OCI-LY3 (cell line): ENCODE results near the gene SLC16A5.

Source experiments
- H2AFZ ChIP-seq: fragments of 200-600, 300-600 bp; shearing (Covaris generic); 2 replicates; pipeline ENCODE4 v1.6.0; 2014; ENCODE audit warnings: antibody characterized with exemption, low read depth, low read length
- H3K27ac ChIP-seq: fragments of 200-600, 300-600 bp; sonication (generic); 2 replicates; pipeline ENCODE4 v1.5.1; 2014; ENCODE audit warnings: mild to moderate bottlenecking, low read length, moderate library complexity, mixed read lengths
- H3K27me3 ChIP-seq: fragments of 200-600, 300-600 bp; sonication (generic); 2 replicates; pipeline ENCODE4 v1.6.1; 2014; ENCODE audit warnings: low read depth, low read length, mixed read lengths
- H3K36me3 ChIP-seq: fragments of 200-600, 300-600 bp; sonication (generic); replicated peaks from 2 replicates; pipeline ENCODE3; 2014; ENCODE audit warnings: low read depth, low read length, mixed read lengths
- H3K4me1 ChIP-seq: fragments of 300-600, 200-600 bp; sonication (generic); 2 replicates; pipeline ENCODE4 v1.6.1; 2014; ENCODE audit warnings: low read length, mixed read lengths
- H3K4me2 ChIP-seq: fragments of 200-600, 300-600 bp; sonication (generic); 2 replicates; pipeline ENCODE4 v1.6.1; 2014; ENCODE audit warnings: low read length, mixed read lengths
- H3K4me3 ChIP-seq: fragments of 300-600, 200-600 bp; sonication (generic); 2 replicates; pipeline ENCODE4 v1.5.1; 2014; ENCODE audit warnings: antibody characterized with exemption, mild to moderate bottlenecking, low read length, moderate library complexity
- H3K79me2 ChIP-seq: fragments of 300-600, 200-600 bp; shearing (Covaris generic); 2 replicates; pipeline ENCODE4 v1.6.1; 2014; ENCODE audit warnings: mild to moderate bottlenecking, low read length, mixed read lengths
- H3K9ac ChIP-seq: fragments of 300-600, 200-600 bp; shearing (Covaris generic); 2 replicates; pipeline ENCODE4 v1.6.0; 2014; ENCODE audit warnings: mild to moderate bottlenecking, low read length, moderate library complexity
- H3K9me3 ChIP-seq: fragments of 200-600, 300-600 bp; shearing (Covaris generic); 2 replicates; pipeline ENCODE4 v1.6.1; 2014; ENCODE audit warnings: low read length, mixed read lengths; ENCODE audit not compliant: insufficient read depth
- H4K20me1 ChIP-seq: fragments of 200-600, 300-600 bp; sonication (generic); 2 replicates; pipeline ENCODE4 v1.6.1; 2016; ENCODE audit warnings: low read length, mixed read lengths; ENCODE audit not compliant: insufficient read depth
- EZH2phosphoT487 ChIP-seq: fragments of 200-600 bp; shearing (Covaris generic); IDR thresholded peaks from 2 replicates; pipeline ENCODE4 v1.6.1; 2018; ENCODE audit warnings: antibody characterized with exemption, mixed run types, low read depth
- TF ChIP-seq, protein P1 (sequence below): fragments of 200-600, 300-600 bp; sonication (generic); IDR thresholded peaks from 2 replicates; pipeline ENCODE4 v1.5.1; 2014; ENCODE audit warnings: antibody characterized with exemption, low read length, low read depth

SLC16A5 gene

DNA sequence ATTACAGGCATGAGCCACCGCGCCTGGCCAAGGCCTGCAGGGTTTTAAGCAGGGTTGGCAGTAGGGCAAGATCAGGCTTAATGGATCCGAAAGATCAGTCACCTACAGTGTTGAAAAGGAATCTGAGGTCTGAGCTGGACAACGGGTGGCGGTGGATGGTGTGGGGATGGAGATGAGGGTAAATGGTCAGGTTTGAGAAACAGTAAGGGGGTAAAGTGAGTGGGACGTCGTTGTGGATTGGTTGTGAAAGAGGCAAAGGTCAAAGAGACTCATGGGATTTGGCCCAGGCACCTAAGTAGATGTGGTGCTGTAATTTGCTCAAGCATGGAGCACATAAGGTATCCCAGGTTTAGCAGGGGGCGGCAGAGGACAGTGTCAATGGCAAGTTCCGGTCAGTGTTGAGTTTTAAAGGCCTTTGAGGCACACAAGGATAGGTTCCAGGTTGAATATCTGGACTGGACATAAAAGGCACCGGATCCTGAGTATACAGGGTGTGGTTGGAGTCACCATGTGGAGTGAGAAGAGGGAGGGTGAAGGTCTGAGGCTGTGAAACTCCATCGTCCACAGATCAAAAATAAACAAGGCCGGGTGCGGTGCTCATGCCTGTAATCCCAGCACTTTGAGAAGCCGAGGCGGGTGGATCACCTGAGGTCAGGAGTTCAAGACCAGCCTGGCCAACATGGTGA lies 1.1 kb upstream of the SLC16A5 start:
- Histone ChIP-seq H3K79me2 (no peaks in the 10 kb centered on the region), H2AFZ (no peak overlapping the region), H3K27me3 (peaks cover 5% of the 10 kb centered on the region; the same call in 1 of the 2 replicates), H3K4me3 (no peak overlapping the region), H3K36me3 (no peaks in the 10 kb centered on the region), H3K4me2 (no peak overlapping the region), H3K9ac (no peak overlapping the region), H3K4me1 (peaks cover 11% of the 10 kb centered on the region; the same call in 1 of the 2 replicates), H3K9me3 (no peaks in the 10 kb centered on the region), H4K20me1 (no peaks in the 10 kb centered on the region), H3K27ac (no peak overlapping the region)
- TF ChIP-seq EZH2phosphoT487: no peak
- TF ChIP-seq, protein P1, sequence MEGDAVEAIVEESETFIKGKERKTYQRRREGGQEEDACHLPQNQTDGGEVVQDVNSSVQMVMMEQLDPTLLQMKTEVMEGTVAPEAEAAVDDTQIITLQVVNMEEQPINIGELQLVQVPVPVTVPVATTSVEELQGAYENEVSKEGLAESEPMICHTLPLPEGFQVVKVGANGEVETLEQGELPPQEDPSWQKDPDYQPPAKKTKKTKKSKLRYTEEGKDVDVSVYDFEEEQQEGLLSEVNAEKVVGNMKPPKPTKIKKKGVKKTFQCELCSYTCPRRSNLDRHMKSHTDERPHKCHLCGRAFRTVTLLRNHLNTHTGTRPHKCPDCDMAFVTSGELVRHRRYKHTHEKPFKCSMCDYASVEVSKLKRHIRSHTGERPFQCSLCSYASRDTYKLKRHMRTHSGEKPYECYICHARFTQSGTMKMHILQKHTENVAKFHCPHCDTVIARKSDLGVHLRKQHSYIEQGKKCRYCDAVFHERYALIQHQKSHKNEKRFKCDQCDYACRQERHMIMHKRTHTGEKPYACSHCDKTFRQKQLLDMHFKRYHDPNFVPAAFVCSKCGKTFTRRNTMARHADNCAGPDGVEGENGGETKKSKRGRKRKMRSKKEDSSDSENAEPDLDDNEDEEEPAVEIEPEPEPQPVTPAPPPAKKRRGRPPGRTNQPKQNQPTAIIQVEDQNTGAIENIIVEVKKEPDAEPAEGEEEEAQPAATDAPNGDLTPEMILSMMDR: no peak

DNA sequence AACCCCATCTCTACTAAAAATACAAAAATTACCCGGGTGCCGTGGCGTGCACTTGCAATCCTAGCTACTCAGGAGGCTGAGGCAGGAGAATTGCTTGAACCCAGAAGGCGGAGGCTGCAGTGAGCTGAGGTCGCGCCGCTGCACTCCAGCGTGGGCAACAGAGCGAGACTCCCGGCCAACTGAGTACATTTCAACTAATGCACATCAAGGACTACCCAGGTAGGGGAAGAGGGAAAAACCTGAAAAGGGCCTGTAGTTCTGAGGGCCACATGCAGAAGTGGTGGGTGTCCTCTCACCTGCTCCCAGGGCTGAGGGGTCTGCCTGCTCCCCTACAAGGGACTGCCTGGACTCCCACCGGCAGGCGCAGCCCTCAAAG lies 584 bp upstream of the SLC16A5 start:
- TF ChIP-seq EZH2phosphoT487: no peak
- TF ChIP-seq, protein P1: no peak
- Histone ChIP-seq H3K27ac (no peak overlapping the region), H2AFZ (peak overlapping the region; percentile 89), H3K4me3 (peak overlapping the region; percentile 83), H3K9me3 (no peaks in the 10 kb centered on the region), H3K27me3 (peaks cover 4% of the 10 kb centered on the region; the same call in 1 of the 2 replicates), H3K9ac (peak overlapping the region; percentile 71; the same call in 1 of the 2 replicates), H3K79me2 (no peaks in the 10 kb centered on the region), H3K4me2 (peak overlapping the region; percentile 88), H3K36me3 (no peaks in the 10 kb centered on the region), H4K20me1 (no peaks in the 10 kb centered on the region), H3K4me1 (peaks cover 11% of the 10 kb centered on the region; the same call in 1 of the 2 replicates)

DNA sequence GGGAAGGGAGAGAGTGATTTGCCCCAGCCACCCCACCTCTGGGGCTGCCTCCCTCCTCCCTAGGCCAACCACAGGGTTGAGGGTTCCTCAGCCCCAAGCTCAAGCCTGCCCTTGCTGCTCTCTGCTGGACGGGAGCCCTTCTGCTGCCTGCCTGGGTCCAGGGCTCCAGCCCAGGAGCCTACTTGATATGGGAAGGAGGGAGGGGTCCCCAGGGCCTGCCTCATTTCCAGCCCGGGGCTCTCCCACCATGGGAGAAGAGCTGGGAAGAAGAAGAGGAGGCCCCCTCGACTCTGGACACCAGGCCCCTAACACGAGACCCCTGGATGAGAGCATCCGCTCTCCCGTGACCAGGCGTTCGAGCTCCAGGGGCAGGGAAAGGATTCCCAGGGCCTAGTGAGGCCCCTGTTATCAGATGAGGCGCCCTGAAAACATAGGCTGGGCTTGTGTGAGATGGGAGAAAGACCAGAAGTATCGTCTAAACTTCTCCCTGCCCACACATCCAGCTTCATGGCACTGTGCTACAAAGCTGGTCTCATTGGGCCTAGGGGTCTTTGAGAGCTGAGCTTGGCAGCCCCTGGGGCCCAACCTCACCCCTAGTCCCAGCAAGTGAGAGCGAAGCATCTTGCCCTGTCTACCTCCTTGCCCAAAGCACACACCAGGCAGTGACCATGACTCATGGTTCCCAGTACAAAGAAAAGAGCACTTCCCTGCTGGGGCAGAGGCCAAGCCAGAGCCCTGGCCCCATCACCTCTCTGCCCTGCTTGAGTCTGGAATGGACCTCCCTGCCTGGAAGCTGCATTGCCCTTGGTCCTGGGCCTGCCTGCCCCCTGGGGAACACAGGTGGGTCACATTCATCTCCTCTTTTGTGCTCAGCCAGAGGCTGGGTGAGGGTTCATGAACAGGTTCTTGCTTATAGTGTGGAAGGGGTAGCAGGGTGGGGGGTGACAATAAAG lies 987 bp downstream of the SLC16A5 start:
- H3K4me3 ChIP-seq: peak overlapping the region; percentile 83
- H3K27me3 ChIP-seq: no peaks in the 10 kb centered on the region
- no peaks in the 10 kb centered on the region for H4K20me1 ChIP-seq
- no peaks in the 10 kb centered on the region for H3K79me2 ChIP-seq
- H3K27ac ChIP-seq: no peak overlapping the region
- TF ChIP-seq, protein P1: no peak
- no peak for TF ChIP-seq EZH2phosphoT487
- peaks cover 11% of the 10 kb centered on the region; the same call in 1 of the 2 replicates for H3K4me1 ChIP-seq
- H3K36me3 ChIP-seq: no peaks in the 10 kb centered on the region
- peak overlapping the region; percentile 71 for H3K9ac ChIP-seq
- H2AFZ ChIP-seq: peak overlapping the region; percentile 89; the same call in 1 of the 2 replicates
- H3K4me2 ChIP-seq: peak overlapping the region; percentile 88
- H3K9me3 ChIP-seq: no peaks in the 10 kb centered on the region
